Esophagus squamous epithelium (tissue), 5 donors: ENCODE measurements around the gene FBXO30. TPM values are rescaled to one million over a fixed set of nuclear protein-coding genes. Genes with fewer than 3 reads are reported as not detected.
A peak's percentile ranks its signal among the peaks of the same experiment; 100 is the strongest.

Experiments
- DNase-seq: peaks from one replicate; lab custom pipeline; 2025; lab: John Stamatoyannopoulos, UW
- H3K27ac ChIP-seq, 4 donors: fragments of 200-600 bp; sonication (generic); one replicate each; pipeline ENCODE4 v1.5.1; 2016 to 2019; ENCODE audit warnings: mild to moderate bottlenecking in 1 of 4
- H3K27me3 ChIP-seq, 4 donors: fragments of 200-600 bp; sonication (generic); 1 replicate in 3 of 4; 2 replicates in 1 of 4; pipeline versions ENCODE4 v1.5.1 to v1.6.0; 2017 to 2021; ENCODE audit warnings: antibody characterized with exemption in 1 of 4
- H3K36me3 ChIP-seq, 3 donors: fragments of 200-600 bp; sonication (generic); one replicate each; pipeline ENCODE4 v1.5.1; 2016 to 2019
- H3K4me1 ChIP-seq, 3 donors: fragments of 200-600 bp; sonication (generic); one replicate each; pipeline ENCODE4 v1.5.1; 2017 to 2019
- H3K4me3 ChIP-seq, 4 donors: fragments of 200-600 bp; sonication (generic); 1 replicate in 3 of 4; 2 replicates in 1 of 4; pipeline ENCODE4 v1.5.1; 2016 to 2019; ENCODE audit warnings: mild to moderate bottlenecking in 2 of 4, moderate library complexity in 1 of 4
- H3K9me3 ChIP-seq, 3 donors: fragments of 200-600 bp; sonication (generic); one replicate each; pipeline ENCODE4 v1.5.1; 2016 to 2019
- POLR2A ChIP-seq, 4 donors: fragments of 450-650 bp; IDR thresholded peaks; one replicate each; pipeline ENCODE4 v1.6.1; 2017; ENCODE audit warnings: antibody characterized with exemption in 4 of 4, mild to moderate bottlenecking in 4 of 4, moderate library complexity in 3 of 4
- WGBS, 2 donors: methylation state at CpG; one replicate each; pipeline ENCODE4 v1.1.5; 2018; 5-methylcytosine and 5-hydroxymethylcytosine counted together
- intact Hi-C: fragments of 100-400 bp; cut with DNase I; formaldehyde crosslinking; loops from one replicate; pipeline ENCODE4 v1.15.0; 2022
- total RNA-seq, 4 donors: library from RNA; depleted of rRNA; stranded (reverse); fragments of >200 nt; gene quantifications; one replicate each; pipeline ENCODE4 v1.1.0, GENCODE V29; 2016
- TF ChIP-seq, protein P1 (sequence below), 6 experiments: fragments of 450-650 bp in 4 of 6; fragments of 200-600 bp in 2 of 6; sonication (generic) in 2 of 6; IDR thresholded peaks; one replicate each; pipeline ENCODE4 v1.5.1; 2016 to 2019; ENCODE audit warnings: antibody characterized with exemption in 6 of 6, mild to moderate bottlenecking in 4 of 6, moderate library complexity in 4 of 6
- donor health status: DM: yes; HTN: yes; CAD: no.

FBXO30 gene
- total RNA-seq, 4 donors from 2014 or later = 4.1 to 23.7 (median 9.0) TPM

DNA sequence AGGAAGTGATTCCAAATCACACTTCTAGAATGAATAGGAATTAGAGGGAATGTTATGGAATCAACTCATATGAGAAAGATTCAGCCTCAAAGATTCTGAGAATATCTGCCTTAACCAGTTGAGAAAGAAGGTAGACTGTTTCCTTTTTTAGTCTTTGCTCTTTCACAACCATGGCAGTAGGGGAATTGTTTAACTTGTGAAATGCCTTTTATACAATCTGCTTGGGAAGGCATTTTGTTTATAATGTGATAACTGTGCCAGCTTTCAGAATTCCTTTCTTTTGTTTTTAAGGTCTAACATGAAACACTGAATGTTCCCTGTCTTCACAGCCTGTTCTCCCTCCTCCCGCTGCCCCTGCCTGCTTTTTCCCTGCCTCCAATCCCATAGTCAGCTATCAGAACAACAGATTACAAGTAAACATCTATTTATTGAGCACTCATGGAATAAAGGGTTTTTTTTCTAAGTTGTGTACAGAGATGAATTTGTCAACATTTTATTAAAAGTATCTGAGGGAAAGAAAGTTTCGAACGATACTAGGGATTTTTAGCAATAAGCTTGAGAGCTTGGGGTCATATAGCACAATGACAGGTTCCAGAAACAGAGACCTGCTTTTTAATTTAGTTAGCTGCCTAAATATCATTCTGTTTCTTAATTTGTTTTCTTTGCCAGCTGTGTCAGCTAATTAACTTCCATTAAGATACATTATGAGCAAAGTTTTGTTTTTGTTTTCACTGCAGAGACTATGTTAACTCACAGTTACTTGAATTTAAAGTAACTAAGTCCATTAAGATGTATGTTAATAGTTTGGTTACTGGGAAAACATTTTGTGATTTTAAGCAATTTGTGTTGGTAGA, 28.3 kb upstream of the FBXO30 start:
- no peak for DNase-seq
- peaks cover 4 to 28% (median 6%) of the 10 kb centered on the region in 3 donors for H3K4me1 ChIP-seq
- peak overlapping the region in 3 of 4 donors; percentile 34 to 61 (median 58) for H3K27ac ChIP-seq
- no peaks in the 10 kb centered on the region for H3K27me3 ChIP-seq
- 78% methylated on average over 3 of the region's 3 CpGs for WGBS, 2 donors
- TF ChIP-seq POLR2A (IDR thresholded peaks at IDR 0.05) = no peak
- TF ChIP-seq, protein P1, sequence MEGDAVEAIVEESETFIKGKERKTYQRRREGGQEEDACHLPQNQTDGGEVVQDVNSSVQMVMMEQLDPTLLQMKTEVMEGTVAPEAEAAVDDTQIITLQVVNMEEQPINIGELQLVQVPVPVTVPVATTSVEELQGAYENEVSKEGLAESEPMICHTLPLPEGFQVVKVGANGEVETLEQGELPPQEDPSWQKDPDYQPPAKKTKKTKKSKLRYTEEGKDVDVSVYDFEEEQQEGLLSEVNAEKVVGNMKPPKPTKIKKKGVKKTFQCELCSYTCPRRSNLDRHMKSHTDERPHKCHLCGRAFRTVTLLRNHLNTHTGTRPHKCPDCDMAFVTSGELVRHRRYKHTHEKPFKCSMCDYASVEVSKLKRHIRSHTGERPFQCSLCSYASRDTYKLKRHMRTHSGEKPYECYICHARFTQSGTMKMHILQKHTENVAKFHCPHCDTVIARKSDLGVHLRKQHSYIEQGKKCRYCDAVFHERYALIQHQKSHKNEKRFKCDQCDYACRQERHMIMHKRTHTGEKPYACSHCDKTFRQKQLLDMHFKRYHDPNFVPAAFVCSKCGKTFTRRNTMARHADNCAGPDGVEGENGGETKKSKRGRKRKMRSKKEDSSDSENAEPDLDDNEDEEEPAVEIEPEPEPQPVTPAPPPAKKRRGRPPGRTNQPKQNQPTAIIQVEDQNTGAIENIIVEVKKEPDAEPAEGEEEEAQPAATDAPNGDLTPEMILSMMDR (IDR thresholded peaks at IDR 0.05) = no peak
- intact Hi-C loops = no loop called here
- H3K4me3 ChIP-seq = no peak overlapping the region
- no peaks in the 10 kb centered on the region for H3K36me3 ChIP-seq
- H3K9me3 ChIP-seq = no peaks in the 10 kb centered on the region

DNA sequence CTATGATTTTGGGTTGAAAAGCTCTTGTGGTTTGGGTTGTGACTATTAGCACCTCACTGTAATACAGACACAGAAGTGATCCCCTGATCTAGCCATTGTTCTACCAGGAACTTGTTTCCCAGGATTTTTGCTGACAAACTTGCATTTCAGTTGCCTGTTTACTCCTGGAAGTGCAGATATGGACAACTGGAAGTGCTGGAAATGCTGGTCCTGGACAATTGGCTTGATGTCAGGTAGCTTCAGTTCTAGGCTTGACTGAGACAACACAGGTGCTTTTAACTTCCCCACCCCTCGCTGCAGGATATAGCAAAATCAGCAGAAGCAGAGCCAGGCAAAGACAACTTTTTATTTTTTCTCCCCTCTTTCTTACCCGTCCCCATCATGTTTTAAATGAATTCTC, 27.1 kb upstream of the FBXO30 start:
- no peak for TF ChIP-seq POLR2A (IDR thresholded peaks at IDR 0.05)
- TF ChIP-seq, protein P1 (IDR thresholded peaks at IDR 0.05) = no peak
- 43 to 88% methylated on average over 2 of the region's 2 CpGs for WGBS, 2 donors

DNA sequence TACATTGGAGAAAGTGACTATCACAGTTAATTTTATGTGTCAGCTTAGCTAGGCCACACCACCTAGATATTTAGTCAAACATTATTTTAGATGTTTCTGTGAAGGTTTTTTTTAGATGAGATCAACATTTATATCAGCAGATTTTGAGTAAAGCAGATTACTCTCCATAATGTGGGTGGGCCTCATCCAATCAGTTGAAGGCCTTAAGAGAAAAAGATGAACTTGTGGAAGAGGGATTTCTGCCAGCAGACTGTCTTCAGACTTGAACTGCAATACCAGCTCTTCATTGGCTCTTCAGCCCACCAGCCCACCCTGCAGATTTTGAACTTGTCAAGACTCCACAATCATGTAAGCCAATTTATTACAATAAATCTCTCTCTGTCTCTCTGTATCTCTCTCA, 25.1 kb upstream of the FBXO30 start:
- H3K27ac ChIP-seq = no peak overlapping the region
- no peaks in the 10 kb centered on the region for H3K27me3 ChIP-seq
- no peaks in the 10 kb centered on the region for H3K9me3 ChIP-seq
- TF ChIP-seq, protein P1 (IDR thresholded peaks at IDR 0.05) = no peak
- no peak for TF ChIP-seq POLR2A (IDR thresholded peaks at IDR 0.05)
- H3K4me1 ChIP-seq = peaks cover 4 to 28% (median 6%) of the 10 kb centered on the region in 3 donors
- DNase-seq = no peak
- intact Hi-C loops = no loop called here
- no peak overlapping the region for H3K4me3 ChIP-seq
- H3K36me3 ChIP-seq = no peaks in the 10 kb centered on the region

More for the DNA sequence above, 27.1 kb upstream of the FBXO30 start:
- no peak for DNase-seq
- Histone ChIP-seq H3K36me3 (no peaks in the 10 kb centered on the region), H3K4me3 (no peak overlapping the region), H3K4me1 (peaks cover 4 to 28% (median 6%) of the 10 kb centered on the region in 3 donors), H3K27me3 (no peaks in the 10 kb centered on the region), H3K9me3 (no peaks in the 10 kb centered on the region), H3K27ac (peak overlapping the region in 2 of 4 donors; percentile 8 to 59)
- intact Hi-C loops = no loop called here

DNA sequence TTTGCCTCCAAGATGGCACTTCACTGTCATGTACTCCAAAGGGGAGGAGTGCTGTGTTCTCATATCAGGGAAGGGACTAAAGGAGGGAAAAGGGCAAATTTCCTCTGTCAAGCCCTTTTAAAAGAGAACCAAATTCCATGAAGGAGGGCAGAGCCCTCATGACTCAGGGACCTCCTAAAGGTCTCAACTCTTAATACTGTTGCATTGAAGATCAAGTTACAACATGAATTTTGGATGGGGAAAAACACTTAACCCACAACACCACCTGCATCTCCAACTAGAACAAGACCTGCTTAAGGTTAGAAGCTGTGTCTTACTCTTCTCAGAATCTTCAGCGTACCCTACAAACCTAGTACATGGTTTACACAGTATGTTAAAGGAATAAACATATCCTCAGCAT, 23.7 kb upstream of the FBXO30 start:
- intact Hi-C loops = no loop called here
- TF ChIP-seq, protein P1 (IDR thresholded peaks at IDR 0.05) = no peak
- TF ChIP-seq POLR2A (IDR thresholded peaks at IDR 0.05) = no peak
- Histone ChIP-seq H3K9me3 (no peaks in the 10 kb centered on the region), H3K27ac (no peak overlapping the region), H3K4me1 (peaks cover 4 to 26% (median 6%) of the 10 kb centered on the region in 3 donors), H3K27me3 (no peaks in the 10 kb centered on the region), H3K36me3 (no peaks in the 10 kb centered on the region), H3K4me3 (no peak overlapping the region)
- 100% methylated on average over 1 of the region's 1 CpG for WGBS, 2 donors
- no peak for DNase-seq

DNA sequence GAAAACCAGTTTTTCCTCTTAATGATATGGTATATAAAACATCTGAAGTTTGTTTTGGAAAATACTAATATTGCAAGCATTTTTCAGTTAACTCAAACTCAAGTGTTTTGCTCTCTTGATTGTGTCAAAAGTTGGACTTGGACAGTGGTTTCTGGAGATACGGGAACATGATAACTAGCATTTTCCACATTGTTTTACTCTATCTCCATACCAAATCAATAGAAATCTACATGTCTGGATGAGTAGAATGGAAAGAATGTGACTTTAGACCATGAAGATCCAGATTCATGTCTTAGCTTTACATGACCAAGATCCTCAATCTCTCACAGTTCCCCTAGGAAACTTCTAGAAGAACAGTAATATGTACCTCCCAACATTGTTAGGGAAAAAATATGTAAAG, 22.2 kb upstream of the FBXO30 start:
- H3K27me3 ChIP-seq = no peaks in the 10 kb centered on the region
- peaks cover 0 to 11% (median 0%) of the 10 kb centered on the region in 3 donors for H3K4me1 ChIP-seq
- intact Hi-C loops = no loop called here
- 82 to 100% methylated on average over 1 of the region's 1 CpG for WGBS, 2 donors
- no peak overlapping the region for H3K4me3 ChIP-seq
- TF ChIP-seq POLR2A (IDR thresholded peaks at IDR 0.05) = no peak
- TF ChIP-seq, protein P1 (IDR thresholded peaks at IDR 0.05) = no peak
- DNase-seq = no peak
- H3K36me3 ChIP-seq = no peaks in the 10 kb centered on the region
- no peaks in the 10 kb centered on the region for H3K9me3 ChIP-seq
- H3K27ac ChIP-seq = no peak overlapping the region
